HG03469 (cell line): ENCODE results near the gene PSKH1.

Experiments used
- ATAC-seq: cut with Tn5 transposase; IDR thresholded peaks from one replicate; pipeline ENCODE4 v1.9.1; 2021; ENCODE audit warnings: mild to moderate bottlenecking, moderate library complexity, moderate number of reproducible peaks; ENCODE audit not compliant: unreplicated experiment

The PSKH1 gene

GRCh38 chr16:67939507-67940445 lies 46.7 kb downstream of the PSKH1 start:
- no peak for ATAC-seq

DNA sequence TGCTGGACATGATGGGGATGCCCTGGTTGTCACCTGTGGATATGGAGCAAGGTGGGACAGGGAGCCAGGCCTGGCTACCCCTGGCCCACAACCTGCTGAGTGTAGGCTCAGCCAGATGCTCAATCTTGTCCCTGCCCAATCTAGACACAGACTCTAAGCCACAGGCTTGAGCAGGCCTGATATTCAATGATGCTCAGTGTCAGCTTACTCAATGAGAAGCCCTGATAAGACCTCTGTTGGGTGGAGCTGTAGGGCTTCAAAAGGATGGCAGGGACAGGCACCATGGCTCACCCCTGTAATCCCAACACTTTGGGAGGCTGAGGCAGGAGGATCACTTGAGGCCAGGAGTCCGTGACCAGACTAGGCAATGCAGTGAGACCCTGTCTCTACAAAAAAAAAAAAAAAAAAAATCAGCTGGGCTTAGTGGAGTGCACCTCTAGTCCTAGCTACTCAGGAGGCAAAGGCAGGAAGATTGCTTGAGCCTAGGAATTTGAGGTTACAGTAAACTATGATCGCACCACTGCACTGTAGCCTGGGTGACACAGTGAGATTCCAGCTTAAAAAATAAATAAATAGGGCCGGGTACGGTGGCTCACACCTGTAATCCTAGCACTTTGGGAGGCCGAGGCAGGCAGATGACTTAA lies 47.5 kb downstream of the PSKH1 start:
- no peak for ATAC-seq

- no peak for ATAC-seq
Observed at GRCh38 chr16:67941469-67942199, 48.6 kb downstream of the PSKH1 start.

GRCh38 chr16:67942200-67942509 lies 49.1 kb downstream of the PSKH1 start:
- ATAC-seq, result no peak

GRCh38 chr16:67942510-67943255 lies 49.6 kb downstream of the PSKH1 start:
- no peak for ATAC-seq

DNA sequence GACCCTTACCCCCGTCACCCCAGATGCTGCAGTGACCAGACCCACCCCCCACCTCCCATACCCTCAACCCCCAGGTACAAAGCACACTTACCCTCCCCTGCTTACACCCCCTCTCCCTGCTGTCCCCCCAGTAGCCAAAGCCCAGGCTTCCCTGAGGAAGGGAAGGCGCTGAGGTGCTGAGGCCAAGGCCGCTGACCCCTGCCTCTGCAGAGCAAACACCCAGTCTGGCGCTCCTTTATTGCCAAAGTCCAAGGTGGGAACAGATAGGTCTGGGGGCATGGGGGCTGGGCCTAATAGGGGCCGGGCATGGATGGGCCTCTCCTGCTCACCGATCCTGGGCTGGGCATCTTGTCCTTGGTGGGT lies 50.2 kb downstream of the PSKH1 start:
- ATAC-seq, result no peak

GRCh38 chr16:67943619-67944504 lies 50.8 kb downstream of the PSKH1 start, which contains the start of gene LCAT:
Gene LCAT (minus strand): TSS chr16:67944120. CDS start chr16:67944101, 19 bp downstream.
- no peak for ATAC-seq

DNA sequence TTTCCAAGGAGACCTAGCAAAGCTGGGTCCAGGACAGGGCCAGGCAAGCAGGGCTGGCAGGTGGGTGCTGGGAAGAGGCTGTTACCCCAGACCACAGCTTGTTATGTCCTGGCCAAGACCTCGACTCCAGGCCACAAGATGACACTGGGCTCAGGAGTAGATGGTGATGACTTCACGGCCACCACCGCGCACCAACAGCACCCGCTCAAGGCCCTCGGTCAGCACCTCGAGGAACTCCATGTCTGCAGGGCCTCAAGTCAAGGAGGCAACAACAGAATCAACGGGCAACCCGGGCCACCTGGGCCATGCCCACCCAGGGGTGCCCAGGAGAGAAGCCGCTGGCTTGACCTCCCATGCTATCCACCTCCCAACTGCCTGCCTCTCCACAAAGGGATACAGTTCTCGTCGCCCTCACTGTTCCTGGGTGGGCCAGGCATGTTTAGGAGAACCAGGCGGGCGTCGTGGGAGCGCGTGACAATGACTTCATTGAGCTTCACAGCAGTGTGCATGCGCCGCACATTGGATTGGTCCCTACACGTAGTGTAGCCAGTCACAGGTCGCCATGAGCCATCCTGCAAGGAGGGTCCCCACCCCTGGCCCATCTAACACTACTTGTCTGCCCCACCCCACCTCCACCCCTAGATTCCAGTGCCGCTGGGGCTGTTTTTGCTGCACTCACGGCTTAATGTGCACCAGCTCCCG lies 51.8 kb downstream of the PSKH1 start:
- no peak for ATAC-seq

DNA sequence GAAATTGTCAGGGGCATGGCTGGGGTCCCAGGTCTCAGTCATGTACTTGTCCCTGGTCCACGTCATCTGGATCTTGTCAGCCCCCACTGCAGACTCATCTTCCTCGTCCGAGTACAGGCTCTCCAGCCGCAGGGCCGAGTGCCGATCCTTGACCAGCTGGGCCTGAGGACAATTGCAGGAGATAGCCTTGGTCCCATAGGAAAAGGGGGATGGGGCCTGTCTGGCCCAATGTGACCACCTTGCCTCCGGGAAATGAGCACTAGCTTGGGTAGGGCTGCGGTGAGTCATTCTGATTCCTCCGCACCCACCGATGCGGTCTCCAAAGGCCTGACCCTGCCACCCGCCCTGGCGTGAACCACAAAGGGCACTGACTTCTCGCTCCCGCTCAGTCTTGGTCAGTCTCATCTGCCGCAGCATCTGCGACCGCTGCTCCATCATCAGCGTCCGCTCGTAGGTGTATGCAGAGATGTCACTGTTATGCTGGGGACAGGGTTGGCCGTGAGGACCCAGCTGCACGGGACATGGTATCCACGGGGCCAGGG lies 52.4 kb downstream of the PSKH1 start:
- ATAC-seq, result no peak

- no peak for ATAC-seq
Observed at GRCh38 chr16:67946128-67946569, 53.1 kb downstream of the PSKH1 start.

GRCh38 chr16:67946966-67947558 lies 54.0 kb downstream of the PSKH1 start:
- ATAC-seq, result no peak

GRCh38 chr16:67948015-67948414 lies 55.0 kb downstream of the PSKH1 start:
- ATAC-seq, result no peak

DNA sequence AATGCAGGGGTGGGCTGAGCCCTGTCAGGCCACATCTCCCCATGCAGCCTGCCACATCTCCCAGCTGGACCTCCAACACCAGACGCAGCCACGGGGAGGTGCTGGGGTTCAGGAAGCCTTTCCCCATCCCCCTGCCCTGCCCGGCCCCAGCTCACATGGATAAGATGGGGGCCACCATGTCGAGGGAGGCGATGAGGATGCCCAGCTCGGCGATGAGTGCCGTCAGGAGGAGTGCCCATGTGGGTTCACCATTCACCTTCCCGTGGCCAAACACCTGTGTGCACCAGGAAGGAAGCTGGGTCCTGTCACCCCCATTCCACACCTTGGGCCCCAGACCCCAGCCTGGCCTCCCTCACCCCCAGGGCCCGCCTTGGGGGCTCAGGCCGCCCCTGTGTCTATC lies 56.6 kb downstream of the PSKH1 start:
- ATAC-seq, result no peak

DNA sequence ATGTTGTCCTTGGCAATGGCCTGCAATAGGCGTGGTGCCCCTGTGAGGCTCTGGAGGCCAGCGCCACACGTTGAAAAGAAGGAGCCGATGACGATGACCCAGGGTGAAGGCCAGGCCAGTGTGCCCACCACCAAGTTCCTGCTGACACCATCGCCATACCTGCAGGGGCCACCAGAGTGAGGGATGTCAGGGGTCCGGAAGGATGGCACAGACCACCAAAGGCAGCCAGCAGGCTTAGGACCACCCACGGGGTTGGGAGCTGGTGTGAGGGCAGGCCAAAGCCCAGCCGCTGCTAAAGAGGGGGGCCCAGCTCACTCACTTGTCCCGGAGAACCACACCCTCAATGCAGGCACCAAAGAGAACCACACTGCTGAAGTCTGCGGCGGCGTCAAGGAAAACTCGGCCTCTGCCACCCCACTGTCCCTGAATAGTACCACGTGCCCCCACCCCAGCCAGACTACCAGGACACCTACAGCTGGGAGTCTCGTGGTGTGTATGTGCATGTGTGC lies 57.3 kb downstream of the PSKH1 start:
- ATAC-seq, result no peak

GRCh38 chr16:67951485-67951884 lies 58.4 kb downstream of the PSKH1 start:
- no peak for ATAC-seq

GRCh38 chr16:67953641-67954375 lies 60.8 kb downstream of the PSKH1 start:
- ATAC-seq, result no peak

- ATAC-seq, result no peak
Observed at GRCh38 chr16:67954421-67955196, 61.6 kb downstream of the PSKH1 start.
